ENCODE results near the gene SPOUT1.
A peak's percentile ranks its signal among the peaks of the same experiment; 100 is the strongest.
"Not testable (repeated sequence)": the region's sequence is repeated elsewhere in the genome, so short reads cannot be mapped to it uniquely, and the experiment has no call there.

The SPOUT1 gene

GRCh38 chr9:128782669-128783068, 46.9 kb downstream of the SPOUT1 start:
- Histone ChIP-seq H3K9ac (ENCODE audit: low read length) (no peak overlapping the region), H3K4me3 (ENCODE audit: low read length) (no peak overlapping the region), H3K36me3 (ENCODE audit: control insufficient read depth, low read depth, low read length) (no peaks in the 10 kb centered on the region), H3K27me3 (ENCODE audit: control insufficient read depth, insufficient read depth, low read length) (no peaks in the 10 kb centered on the region), H3K4me1 (ENCODE audit: control insufficient read depth, low read depth, low read length) (no peaks in the 10 kb centered on the region), H3K9me3 (ENCODE audit: control insufficient read depth, low read depth, low read length) (no peaks in the 10 kb centered on the region), H3K27ac (ENCODE audit: low read length) (no peak overlapping the region)

GRCh38 chr9:128781187-128782070, 48.2 kb downstream of the SPOUT1 start:
- Histone ChIP-seq H3K27ac (ENCODE audit: low read length) (no peak overlapping the region), H3K9ac (ENCODE audit: low read length) (no peak overlapping the region)

GRCh38 chr9:128780093-128780492, 49.5 kb downstream of the SPOUT1 start:
- not testable (repeated sequence) for H3K27ac ChIP-seq (ENCODE audit: low read length); H3K9me3 ChIP-seq (ENCODE audit: control insufficient read depth, low read depth, low read length); H3K4me1 ChIP-seq (ENCODE audit: control insufficient read depth, low read depth, low read length); H3K36me3 ChIP-seq (ENCODE audit: control insufficient read depth, low read depth, low read length); H3K9ac ChIP-seq (ENCODE audit: low read length); H3K27me3 ChIP-seq (ENCODE audit: control insufficient read depth, insufficient read depth, low read length); H3K4me3 ChIP-seq (ENCODE audit: low read length)

More at GRCh38 chr9:128781187-128782070, 48.2 kb downstream of the SPOUT1 start:
- no peak overlapping the region for H3K4me3 ChIP-seq (ENCODE audit: low read length)
- no peaks in the 10 kb centered on the region for H3K36me3 ChIP-seq (ENCODE audit: control insufficient read depth, low read depth, low read length)
- H3K9me3 ChIP-seq (ENCODE audit: control insufficient read depth, low read depth, low read length) = no peaks in the 10 kb centered on the region
- no peaks in the 10 kb centered on the region for H3K4me1 ChIP-seq (ENCODE audit: control insufficient read depth, low read depth, low read length)
- no peaks in the 10 kb centered on the region for H3K27me3 ChIP-seq (ENCODE audit: control insufficient read depth, insufficient read depth, low read length)

DNA sequence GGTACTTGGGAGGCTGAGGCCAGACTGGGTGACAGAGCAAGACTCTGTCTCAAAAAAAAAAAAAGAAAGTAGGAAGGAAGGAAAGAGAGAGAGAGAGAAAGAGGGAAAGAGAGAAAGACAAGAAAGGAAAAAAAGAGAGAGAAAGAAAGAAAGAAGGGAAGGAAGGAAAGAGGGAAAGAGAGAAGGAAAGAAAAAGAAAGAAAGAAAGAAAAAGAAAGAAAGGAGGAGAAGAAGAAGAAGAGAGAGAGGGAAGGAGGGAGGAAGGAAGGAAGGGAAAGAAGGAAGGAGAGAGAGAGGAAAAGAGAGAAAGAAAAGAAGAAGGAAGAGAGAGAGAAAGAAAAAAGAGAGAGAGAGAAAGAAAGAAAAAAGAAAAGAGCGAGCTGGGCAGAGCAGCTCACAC, 54.8 kb downstream of the SPOUT1 start:
- Histone ChIP-seq H3K9me3 (ENCODE audit: control insufficient read depth, low read depth, low read length) (no peaks in the 10 kb centered on the region), H3K27ac (ENCODE audit: low read length) (no peak overlapping the region), H3K27me3 (ENCODE audit: control insufficient read depth, insufficient read depth, low read length) (no peaks in the 10 kb centered on the region), H3K4me1 (ENCODE audit: control insufficient read depth, low read depth, low read length) (peaks cover 6% of the 10 kb centered on the region), H3K36me3 (ENCODE audit: control insufficient read depth, low read depth, low read length) (no peaks in the 10 kb centered on the region), H3K9ac (ENCODE audit: low read length) (no peak overlapping the region), H3K4me3 (ENCODE audit: low read length) (no peak overlapping the region)

DNA sequence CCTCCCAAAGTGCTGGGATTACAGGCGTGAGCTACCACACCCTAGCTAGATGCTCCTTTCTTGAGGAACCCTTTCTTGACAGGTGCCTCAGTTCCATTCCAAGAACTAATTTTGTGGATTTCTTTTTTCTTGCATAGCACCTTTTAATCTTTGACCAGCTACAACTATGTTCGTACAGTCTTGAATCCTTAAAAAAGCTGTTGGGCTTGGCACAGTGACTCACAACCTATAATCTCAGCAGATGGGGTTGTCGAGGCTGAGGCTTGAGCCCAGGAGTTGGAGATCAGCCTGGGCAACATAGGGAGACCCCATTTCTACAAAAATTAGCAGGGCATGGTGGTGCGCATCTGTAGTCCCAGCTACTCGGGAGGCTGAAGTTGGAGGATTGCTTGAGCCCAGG, 56.5 kb downstream of the SPOUT1 start:
- peaks cover 6% of the 10 kb centered on the region for H3K4me1 ChIP-seq (ENCODE audit: control insufficient read depth, low read depth, low read length)
- no peaks in the 10 kb centered on the region for H3K9me3 ChIP-seq (ENCODE audit: control insufficient read depth, low read depth, low read length)
- no peak overlapping the region for H3K9ac ChIP-seq (ENCODE audit: low read length)
- no peak overlapping the region for H3K27ac ChIP-seq (ENCODE audit: low read length)
- H3K27me3 ChIP-seq (ENCODE audit: control insufficient read depth, insufficient read depth, low read length) = no peaks in the 10 kb centered on the region
- H3K4me3 ChIP-seq (ENCODE audit: low read length) = no peak overlapping the region
- H3K36me3 ChIP-seq (ENCODE audit: control insufficient read depth, low read depth, low read length) = no peaks in the 10 kb centered on the region

DNA sequence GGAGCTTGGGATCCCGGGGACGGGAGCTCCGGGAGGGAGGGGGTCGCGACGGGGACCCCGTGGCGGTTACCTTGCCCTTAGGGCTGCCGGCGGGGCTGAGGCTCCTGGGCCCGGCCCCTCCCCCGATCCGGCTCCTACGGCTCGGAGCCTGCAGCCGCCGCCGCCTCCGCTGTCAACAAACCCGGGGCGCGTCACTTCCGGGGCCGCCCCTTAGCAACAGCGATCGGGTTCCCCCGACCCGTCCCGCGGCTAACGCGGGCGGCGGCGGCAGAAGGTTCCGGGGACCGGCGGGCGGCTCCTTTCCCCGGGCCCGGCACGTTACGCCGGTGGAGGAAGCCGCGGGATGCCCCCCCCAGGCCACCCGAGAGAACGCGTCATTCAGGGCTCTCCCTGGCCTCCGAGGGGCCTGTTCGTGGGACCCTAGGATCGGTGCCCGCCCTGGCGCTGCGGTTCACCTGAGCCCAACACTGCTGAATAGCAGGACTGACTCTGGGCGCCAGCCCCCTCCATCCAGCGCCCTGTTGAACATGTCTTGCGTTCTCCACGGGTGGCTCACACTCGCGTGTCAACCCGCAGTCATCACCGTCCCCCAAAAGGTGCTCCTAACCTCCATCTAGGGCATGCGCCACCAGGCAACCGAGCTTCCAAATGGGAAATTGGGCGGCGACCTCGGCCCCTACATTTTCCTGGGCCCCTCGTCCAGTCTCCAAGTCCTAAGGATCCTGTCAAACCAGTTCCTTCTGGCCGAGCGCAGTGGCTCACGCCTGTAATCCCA, 57.7 kb downstream of the SPOUT1 start, which contains the start of gene ZER1:
Gene ZER1 (minus strand): TSS at position 183 of the 775 bp plus-strand sequence. CDS start 16,362 bp downstream, outside the sequence.
- H3K27me3 ChIP-seq (ENCODE audit: control insufficient read depth, insufficient read depth, low read length) = no peaks in the 10 kb centered on the region
- H3K9ac ChIP-seq (ENCODE audit: low read length) = peak within 1 kb of the TSS; percentile 52
- H3K4me1 ChIP-seq (ENCODE audit: control insufficient read depth, low read depth, low read length) = peaks cover 6% of the 10 kb centered on the region
- H3K36me3 ChIP-seq (ENCODE audit: control insufficient read depth, low read depth, low read length) = no peaks in the 10 kb centered on the region
- peak within 1 kb of the TSS; percentile 71 for H3K27ac ChIP-seq (ENCODE audit: low read length)
- no peaks in the 10 kb centered on the region for H3K9me3 ChIP-seq (ENCODE audit: control insufficient read depth, low read depth, low read length)
- peak within 1 kb of the TSS; percentile 64 for H3K4me3 ChIP-seq (ENCODE audit: low read length)

GRCh38 chr9:128771094-128771721, 58.4 kb downstream of the SPOUT1 start:
- Histone ChIP-seq H3K9me3 (ENCODE audit: control insufficient read depth, low read depth, low read length) (no peaks in the 10 kb centered on the region), H3K27me3 (ENCODE audit: control insufficient read depth, insufficient read depth, low read length) (no peaks in the 10 kb centered on the region), H3K4me1 (ENCODE audit: control insufficient read depth, low read depth, low read length) (peaks cover 6% of the 10 kb centered on the region), H3K27ac (ENCODE audit: low read length) (peak overlapping the region; percentile 3), H3K9ac (ENCODE audit: low read length) (peak overlapping the region; percentile 52), H3K36me3 (ENCODE audit: control insufficient read depth, low read depth, low read length) (no peaks in the 10 kb centered on the region), H3K4me3 (ENCODE audit: low read length) (peak overlapping the region; percentile 64)

DNA sequence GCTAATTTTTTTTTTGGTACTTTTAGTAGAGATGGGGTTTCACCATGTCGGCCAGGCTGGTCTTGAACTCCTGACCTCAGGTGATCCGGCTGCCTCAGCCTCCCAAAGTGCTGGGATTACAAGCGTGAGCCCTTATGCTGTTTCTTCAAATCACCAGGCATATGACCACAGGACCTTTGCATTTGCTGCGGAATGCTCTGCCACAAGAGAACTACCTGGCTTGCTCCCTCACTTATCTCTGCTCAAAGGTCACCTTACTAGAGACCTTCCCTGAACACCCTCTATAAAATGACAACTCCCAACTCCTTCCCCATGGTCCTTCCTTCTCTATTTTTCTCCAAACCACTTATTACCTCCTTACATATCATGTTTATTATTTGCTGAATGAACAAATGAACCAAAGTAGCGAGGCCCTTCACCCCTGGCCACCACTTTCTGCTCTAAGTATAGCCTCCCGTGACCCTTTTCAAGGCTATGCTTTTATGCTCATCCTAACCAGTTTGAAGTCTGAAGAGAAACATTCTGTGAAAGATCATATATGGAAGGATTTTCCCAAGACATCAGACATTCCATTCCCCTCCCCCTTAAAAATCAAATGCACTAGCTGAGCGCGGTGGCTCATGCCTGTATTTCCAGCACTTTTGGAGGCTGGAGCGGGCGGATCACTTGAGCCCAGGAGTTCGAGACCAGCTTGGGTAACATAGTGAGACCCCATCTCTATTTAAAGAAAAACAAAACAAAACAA, 59.1 kb downstream of the SPOUT1 start:
- no peaks in the 10 kb centered on the region for H3K36me3 ChIP-seq (ENCODE audit: control insufficient read depth, low read depth, low read length)
- H3K27ac ChIP-seq (ENCODE audit: low read length) = no peak overlapping the region
- H3K9ac ChIP-seq (ENCODE audit: low read length) = peak overlapping the region; percentile 52
- peak overlapping the region; percentile 64 for H3K4me3 ChIP-seq (ENCODE audit: low read length)
- no peaks in the 10 kb centered on the region for H3K9me3 ChIP-seq (ENCODE audit: control insufficient read depth, low read depth, low read length)
- peaks cover 6% of the 10 kb centered on the region for H3K4me1 ChIP-seq (ENCODE audit: control insufficient read depth, low read depth, low read length)
- no peaks in the 10 kb centered on the region for H3K27me3 ChIP-seq (ENCODE audit: control insufficient read depth, insufficient read depth, low read length)
